Measurements from ENCODE around the gene APOA5. TPM values are rescaled to one million over a fixed set of nuclear protein-coding genes. Genes with fewer than 3 reads are reported as not detected.
A peak's percentile ranks its signal among the peaks of the same experiment; 100 is the strongest.

The APOA5 gene
- total and polyA plus RNA-seq, 2 of the 13 experiments (the other 11 are each of a cell fraction or from before 2014, with no cell fraction given) = 44.0 to 49.1 TPM

GRCh38 chr11:116833816-116834534 lies 42.3 kb upstream of the APOA5 start (continued):
- TF ChIP-seq SKIL (CRISPR knock-in tag; IDR thresholded peaks at IDR 0.05; ENCODE audit: borderline replicate concordance) (peak; percentile 33; the same call in 1 of the 2 replicates), ZNF770 (CRISPR knock-in tag; IDR thresholded peaks at IDR 0.05) (0 out of 2 replicates have a peak, but pooled peaks have one; percentile 19), ZSCAN22 (CRISPR knock-in tag; IDR thresholded peaks at IDR 0.05) (no peak), ZNF572 (CRISPR knock-in tag; IDR thresholded peaks at IDR 0.05) (no peak), FOXA3 (CRISPR knock-in tag; IDR thresholded peaks at IDR 0.05) (peak; percentile 59; the same call in 1 of the 2 replicates), ZNF33A (CRISPR knock-in tag; IDR thresholded peaks at IDR 0.05; ENCODE audit: borderline replicate concordance) (peak; percentile 29; the same call in 1 of the 2 replicates), ZNF580 (CRISPR knock-in tag; IDR thresholded peaks at IDR 0.05; ENCODE audit: borderline replicate concordance, low read depth) (0 out of 2 replicates have a peak, but pooled peaks have one; percentile 3), GATAD1 (CRISPR knock-in tag; IDR thresholded peaks at IDR 0.05) (no peak), HOMEZ (CRISPR knock-in tag; IDR thresholded peaks at IDR 0.05; ENCODE audit: low read depth) (no peak), NCOR1 (IDR thresholded peaks at IDR 0.05; ENCODE audit: borderline replicate concordance, low read length) (0 out of 2 replicates have a peak, but pooled peaks have one; percentile 46), ZNF567 (CRISPR knock-in tag; IDR thresholded peaks at IDR 0.05; ENCODE audit: borderline replicate concordance) (no peak), TFDP1 (CRISPR knock-in tag; IDR thresholded peaks at IDR 0.05; ENCODE audit: borderline replicate concordance) (peak; percentile 89; the same call in 1 of the 2 replicates), ZHX2 (IDR thresholded peaks at IDR 0.05; ENCODE audit: low read depth) (no peak), ZHX2 (CRISPR knock-in tag; IDR thresholded peaks at IDR 0.05; ENCODE audit: borderline replicate concordance) (no peak), MLLT10 (CRISPR knock-in tag; IDR thresholded peaks at IDR 0.05) (no peak; the same call in 1 of the 2 replicates)

Measured in HepG2 (cell line).